ENCODE results near the gene CCNL1.
"Not testable (repeated sequence)": the region's sequence is repeated elsewhere in the genome, so short reads cannot be mapped to it uniquely, and the experiment has no call there.

The CCNL1 gene

GRCh38 chr3:157107037-157107436 is 52.9 kb downstream of the CCNL1 start:
- Histone ChIP-seq H3K4me1 (ENCODE audit: control insufficient read depth, low read depth, low read length) (peaks cover 16% of the 10 kb centered on the region), H3K27ac (ENCODE audit: low read length) (no peak overlapping the region), H3K9ac (ENCODE audit: low read length) (no peak overlapping the region), H3K4me3 (ENCODE audit: low read length) (no peak overlapping the region), H3K9me3 (ENCODE audit: control insufficient read depth, low read depth, low read length) (no peaks in the 10 kb centered on the region), H3K27me3 (ENCODE audit: control insufficient read depth, insufficient read depth, low read length) (no peaks in the 10 kb centered on the region), H3K36me3 (ENCODE audit: control insufficient read depth, low read depth, low read length) (no peaks in the 10 kb centered on the region)

GRCh38 chr3:157104928-157105652 is 54.9 kb downstream of the CCNL1 start:
- Histone ChIP-seq H3K27me3 (ENCODE audit: control insufficient read depth, insufficient read depth, low read length) (no peaks in the 10 kb centered on the region), H3K9ac (ENCODE audit: low read length) (peak overlapping the region; percentile 47), H3K4me1 (ENCODE audit: control insufficient read depth, low read depth, low read length) (peaks cover 16% of the 10 kb centered on the region), H3K36me3 (ENCODE audit: control insufficient read depth, low read depth, low read length) (no peaks in the 10 kb centered on the region), H3K9me3 (ENCODE audit: control insufficient read depth, low read depth, low read length) (no peaks in the 10 kb centered on the region), H3K27ac (ENCODE audit: low read length) (peak overlapping the region; percentile 49), H3K4me3 (ENCODE audit: low read length) (no peak overlapping the region)

- Histone ChIP-seq H3K27me3 (ENCODE audit: control insufficient read depth, insufficient read depth, low read length) (no peaks in the 10 kb centered on the region), H3K4me1 (ENCODE audit: control insufficient read depth, low read depth, low read length) (peaks cover 16% of the 10 kb centered on the region), H3K27ac (ENCODE audit: low read length) (no peak overlapping the region), H3K36me3 (ENCODE audit: control insufficient read depth, low read depth, low read length) (no peaks in the 10 kb centered on the region), H3K9me3 (ENCODE audit: control insufficient read depth, low read depth, low read length) (no peaks in the 10 kb centered on the region), H3K4me3 (ENCODE audit: low read length) (no peak overlapping the region), H3K9ac (ENCODE audit: low read length) (no peak overlapping the region)
Measured at GRCh38 chr3:157104521-157104920, 55.4 kb downstream of the CCNL1 start.

GRCh38 chr3:157103860-157104259 is 56.1 kb downstream of the CCNL1 start:
- no peak overlapping the region for H3K27ac ChIP-seq (ENCODE audit: low read length)
- no peak overlapping the region for H3K9ac ChIP-seq (ENCODE audit: low read length)
- H3K4me1 ChIP-seq (ENCODE audit: control insufficient read depth, low read depth, low read length) = peaks cover 16% of the 10 kb centered on the region
- no peak overlapping the region for H3K4me3 ChIP-seq (ENCODE audit: low read length)
- H3K9me3 ChIP-seq (ENCODE audit: control insufficient read depth, low read depth, low read length) = no peaks in the 10 kb centered on the region
- no peaks in the 10 kb centered on the region for H3K27me3 ChIP-seq (ENCODE audit: control insufficient read depth, insufficient read depth, low read length)
- no peaks in the 10 kb centered on the region for H3K36me3 ChIP-seq (ENCODE audit: control insufficient read depth, low read depth, low read length)

GRCh38 chr3:157103280-157103679 is 56.7 kb downstream of the CCNL1 start:
- H3K4me3 ChIP-seq (ENCODE audit: low read length) = no peak overlapping the region
- no peaks in the 10 kb centered on the region for H3K27me3 ChIP-seq (ENCODE audit: control insufficient read depth, insufficient read depth, low read length)
- H3K9ac ChIP-seq (ENCODE audit: low read length) = no peak overlapping the region

GRCh38 chr3:157102595-157102994 is 57.4 kb downstream of the CCNL1 start:
- not testable (repeated sequence) for H3K27me3 ChIP-seq (ENCODE audit: control insufficient read depth, insufficient read depth, low read length); H3K4me3 ChIP-seq (ENCODE audit: low read length); H3K9me3 ChIP-seq (ENCODE audit: control insufficient read depth, low read depth, low read length); H3K36me3 ChIP-seq (ENCODE audit: control insufficient read depth, low read depth, low read length); H3K9ac ChIP-seq (ENCODE audit: low read length); H3K27ac ChIP-seq (ENCODE audit: low read length)
- H3K4me1 ChIP-seq (ENCODE audit: control insufficient read depth, low read depth, low read length) = peaks cover 10% of the 10 kb centered on the region

More at GRCh38 chr3:157103280-157103679, 56.7 kb downstream of the CCNL1 start:
- no peaks in the 10 kb centered on the region for H3K9me3 ChIP-seq (ENCODE audit: control insufficient read depth, low read depth, low read length)
- H3K4me1 ChIP-seq (ENCODE audit: control insufficient read depth, low read depth, low read length) = peaks cover 16% of the 10 kb centered on the region
- no peak overlapping the region for H3K27ac ChIP-seq (ENCODE audit: low read length)
- no peaks in the 10 kb centered on the region for H3K36me3 ChIP-seq (ENCODE audit: control insufficient read depth, low read depth, low read length)

GRCh38 chr3:157102098-157102497 is 57.8 kb downstream of the CCNL1 start:
- Histone ChIP-seq H3K27ac (ENCODE audit: low read length) (no peak overlapping the region), H3K9me3 (ENCODE audit: control insufficient read depth, low read depth, low read length) (no peaks in the 10 kb centered on the region), H3K4me3 (ENCODE audit: low read length) (no peak overlapping the region), H3K9ac (ENCODE audit: low read length) (no peak overlapping the region), H3K27me3 (ENCODE audit: control insufficient read depth, insufficient read depth, low read length) (no peaks in the 10 kb centered on the region), H3K36me3 (ENCODE audit: control insufficient read depth, low read depth, low read length) (no peaks in the 10 kb centered on the region), H3K4me1 (ENCODE audit: control insufficient read depth, low read depth, low read length) (peaks cover 10% of the 10 kb centered on the region)

GRCh38 chr3:157101486-157101885 is 58.5 kb downstream of the CCNL1 start:
- peaks cover 10% of the 10 kb centered on the region for H3K4me1 ChIP-seq (ENCODE audit: control insufficient read depth, low read depth, low read length)
- H3K9ac ChIP-seq (ENCODE audit: low read length) = no peak overlapping the region
- H3K27ac ChIP-seq (ENCODE audit: low read length) = no peak overlapping the region
- no peaks in the 10 kb centered on the region for H3K27me3 ChIP-seq (ENCODE audit: control insufficient read depth, insufficient read depth, low read length)
- H3K36me3 ChIP-seq (ENCODE audit: control insufficient read depth, low read depth, low read length) = no peaks in the 10 kb centered on the region
- H3K9me3 ChIP-seq (ENCODE audit: control insufficient read depth, low read depth, low read length) = no peaks in the 10 kb centered on the region
- no peak overlapping the region for H3K4me3 ChIP-seq (ENCODE audit: low read length)

GRCh38 chr3:157100608-157101396 is 59.1 kb downstream of the CCNL1 start:
- no peaks in the 10 kb centered on the region for H3K27me3 ChIP-seq (ENCODE audit: control insufficient read depth, insufficient read depth, low read length)
- H3K4me1 ChIP-seq (ENCODE audit: control insufficient read depth, low read depth, low read length) = peaks cover 10% of the 10 kb centered on the region
- H3K4me3 ChIP-seq (ENCODE audit: low read length) = no peak overlapping the region
- H3K36me3 ChIP-seq (ENCODE audit: control insufficient read depth, low read depth, low read length) = no peaks in the 10 kb centered on the region
- H3K9ac ChIP-seq (ENCODE audit: low read length) = no peak overlapping the region
- H3K27ac ChIP-seq (ENCODE audit: low read length) = no peak overlapping the region
- H3K9me3 ChIP-seq (ENCODE audit: control insufficient read depth, low read depth, low read length) = no peaks in the 10 kb centered on the region

GRCh38 chr3:157100096-157100477 is 59.9 kb downstream of the CCNL1 start:
- Histone ChIP-seq H3K27me3 (ENCODE audit: control insufficient read depth, insufficient read depth, low read length) (no peaks in the 10 kb centered on the region), H3K36me3 (ENCODE audit: control insufficient read depth, low read depth, low read length) (no peaks in the 10 kb centered on the region), H3K9ac (ENCODE audit: low read length) (no peak overlapping the region), H3K4me3 (ENCODE audit: low read length) (no peak overlapping the region), H3K27ac (ENCODE audit: low read length) (no peak overlapping the region), H3K9me3 (ENCODE audit: control insufficient read depth, low read depth, low read length) (no peaks in the 10 kb centered on the region), H3K4me1 (ENCODE audit: control insufficient read depth, low read depth, low read length) (peaks cover 4% of the 10 kb centered on the region)

- Histone ChIP-seq H3K27ac (ENCODE audit: low read length) (no peak overlapping the region), H3K9ac (ENCODE audit: low read length) (no peak overlapping the region), H3K4me3 (ENCODE audit: low read length) (no peak overlapping the region), H3K4me1 (ENCODE audit: control insufficient read depth, low read depth, low read length) (no peaks in the 10 kb centered on the region), H3K9me3 (ENCODE audit: control insufficient read depth, low read depth, low read length) (no peaks in the 10 kb centered on the region), H3K27me3 (ENCODE audit: control insufficient read depth, insufficient read depth, low read length) (no peaks in the 10 kb centered on the region), H3K36me3 (ENCODE audit: control insufficient read depth, low read depth, low read length) (no peaks in the 10 kb centered on the region)
Measured at GRCh38 chr3:157099326-157100095, 60.4 kb downstream of the CCNL1 start.
